NOMO-1 treated with DMSO at 0.1 percent for 48 hours (cell line): ENCODE measurements around the gene PRR18.
A peak's percentile ranks its signal among the peaks of the same experiment; 100 is the strongest.

Experiments used
- DNase-seq: peaks from one replicate; lab custom pipeline; 2025; ENCODE audit not compliant: unreplicated experiment; lab: John Stamatoyannopoulos, UW

PRR18 gene

DNA sequence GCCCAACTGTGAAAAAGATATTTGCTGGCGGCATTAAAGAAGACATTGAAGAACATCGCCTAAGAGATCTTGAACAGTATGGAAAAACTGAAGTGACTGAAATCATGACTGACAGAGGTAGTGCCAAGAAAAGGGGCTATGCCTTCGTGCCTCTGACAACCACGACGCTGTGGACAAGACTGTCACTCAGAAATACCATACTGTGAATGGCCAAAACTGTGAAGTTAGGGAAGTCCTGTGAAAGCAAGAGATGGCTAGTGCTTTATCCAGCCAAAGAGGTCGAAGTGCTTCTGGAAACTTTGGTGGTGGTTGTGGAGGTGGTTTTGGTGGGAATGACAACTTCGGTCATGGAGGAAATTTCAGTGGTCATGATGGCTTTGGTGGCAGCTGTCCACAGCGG lies 26.7 kb upstream of the PRR18 start:
- DNase-seq, result no peak

DNA sequence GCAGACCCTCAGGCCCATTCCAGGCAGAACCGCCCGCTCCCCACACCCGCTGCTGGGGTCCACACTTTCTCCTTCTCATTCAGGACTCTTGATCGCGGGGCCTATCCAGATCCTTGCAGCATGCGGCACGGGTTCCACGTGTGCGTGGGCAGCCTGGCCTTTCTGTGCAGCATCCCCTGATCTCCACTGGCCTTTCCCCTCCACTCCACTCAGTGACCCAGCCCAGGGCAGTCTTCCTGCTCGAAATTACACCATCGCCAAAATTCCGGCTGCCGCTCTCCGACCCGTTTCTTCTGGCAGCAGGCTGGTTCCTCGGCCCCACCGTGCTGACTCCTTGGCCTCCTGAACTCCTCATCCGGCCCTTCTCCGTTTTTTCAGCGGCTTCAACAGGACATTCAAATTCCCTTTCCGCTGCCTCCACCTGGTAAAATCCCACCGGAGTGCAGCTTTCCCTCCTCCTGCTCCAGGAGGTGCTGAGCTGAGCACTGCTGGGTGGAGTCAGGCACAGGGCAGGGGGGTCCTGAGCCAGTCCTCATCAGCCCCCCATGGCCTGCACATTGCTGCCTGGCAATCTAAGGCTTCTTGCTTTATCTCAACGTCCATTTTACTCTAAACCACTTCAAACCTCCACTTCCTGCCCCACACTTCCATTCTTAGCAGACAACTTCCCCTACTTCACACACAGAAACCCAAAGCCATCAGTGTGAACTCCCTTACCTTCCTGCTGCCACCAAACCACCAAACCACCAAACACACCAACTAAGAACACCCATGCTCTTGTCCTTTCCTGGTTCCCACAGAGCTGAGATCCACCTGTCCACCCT lies 25.2 kb upstream of the PRR18 start:
- DNase-seq, result peak; percentile 50

DNA sequence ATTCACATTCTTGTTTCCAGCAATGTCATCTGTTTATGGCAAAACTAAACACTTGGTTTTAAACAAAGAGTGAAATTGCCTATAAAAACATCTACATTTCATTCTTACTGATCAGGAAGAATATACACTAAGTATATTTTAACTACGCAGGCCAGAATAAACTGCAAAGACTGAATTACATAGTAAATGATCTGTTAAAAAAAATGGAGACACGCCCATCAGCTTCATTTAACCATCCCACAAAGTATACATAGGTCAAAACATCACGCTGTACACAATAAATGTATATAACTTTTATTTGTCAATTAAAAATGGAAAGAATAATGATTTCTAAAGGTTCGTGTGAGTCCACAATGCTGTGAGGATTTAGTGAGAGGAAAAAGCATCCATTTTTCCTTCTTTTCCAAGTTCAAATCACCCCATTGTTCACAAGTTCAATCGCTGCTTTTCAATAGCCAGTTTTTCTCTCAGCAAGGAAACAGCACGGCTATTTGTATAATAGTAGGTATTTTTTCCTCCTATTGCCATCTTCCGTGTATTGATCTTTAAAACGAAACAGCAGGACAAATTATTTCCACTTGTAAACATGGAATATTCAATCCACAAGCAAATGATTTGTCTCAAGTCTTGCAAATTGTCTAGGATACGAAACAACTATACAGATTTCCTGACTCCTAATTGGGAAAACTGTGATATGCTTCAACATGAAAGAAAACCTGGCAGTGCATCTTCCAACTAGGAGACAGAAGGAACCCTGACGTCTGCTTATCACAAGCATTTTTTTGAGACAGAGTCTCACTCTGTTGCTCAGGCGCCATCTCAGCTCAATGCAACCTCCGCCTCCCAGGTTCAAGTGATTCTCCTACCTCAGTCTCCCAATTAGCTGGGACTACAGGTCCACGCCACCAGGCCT lies 23.6 kb upstream of the PRR18 start:
- DNase-seq, result no peak

DNA sequence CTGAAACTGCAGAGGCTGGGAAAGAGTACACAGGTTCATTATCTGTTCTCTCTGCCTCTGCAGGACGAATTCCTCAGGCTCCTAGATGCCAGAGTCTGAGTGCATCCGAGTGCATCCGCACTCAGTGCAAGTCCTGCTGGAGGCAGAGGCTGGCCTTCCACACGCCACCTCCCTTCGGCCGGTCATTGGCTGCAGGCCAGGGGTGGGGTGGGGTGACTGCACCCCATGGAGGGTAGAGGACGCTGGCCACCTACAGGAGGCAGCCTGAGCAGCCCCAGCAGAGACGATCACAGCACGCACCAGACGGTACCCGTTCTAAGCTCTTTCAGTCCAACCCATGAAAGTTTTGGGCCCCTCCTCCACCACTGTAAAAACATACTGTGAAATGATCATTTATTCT lies 22.4 kb upstream of the PRR18 start:
- no peak for DNase-seq

DNA sequence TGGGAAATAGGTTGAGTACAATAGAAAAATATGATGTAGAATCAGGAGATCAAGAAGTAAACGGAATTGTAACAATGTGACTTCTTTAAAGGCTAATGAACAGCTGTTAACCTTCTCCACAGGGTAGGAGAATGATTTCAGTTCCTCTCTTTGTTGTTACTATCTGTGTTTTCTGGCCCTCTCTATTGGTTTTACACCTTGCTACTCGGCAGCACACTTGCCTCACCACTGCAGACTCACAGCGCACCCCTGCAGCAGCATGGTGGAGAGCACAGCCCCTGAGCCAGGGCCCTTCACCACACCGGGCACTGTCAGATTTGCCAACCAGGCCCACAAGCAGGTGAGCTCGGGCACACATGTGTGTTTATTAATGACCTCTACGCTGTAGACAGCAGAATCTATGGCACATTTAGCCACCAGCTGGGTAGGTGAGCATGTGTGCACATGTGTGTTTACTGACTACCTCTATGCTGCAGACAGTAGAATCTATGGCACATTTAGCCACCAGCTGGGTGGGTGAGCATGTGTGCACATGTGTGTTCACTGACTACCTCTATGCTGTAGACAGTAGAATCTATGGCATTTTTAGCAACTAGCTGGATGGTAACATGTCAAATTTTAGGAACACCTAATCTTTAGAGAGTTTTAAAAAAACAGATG lies 17.3 kb upstream of the PRR18 start:
- DNase-seq, result no peak

DNA sequence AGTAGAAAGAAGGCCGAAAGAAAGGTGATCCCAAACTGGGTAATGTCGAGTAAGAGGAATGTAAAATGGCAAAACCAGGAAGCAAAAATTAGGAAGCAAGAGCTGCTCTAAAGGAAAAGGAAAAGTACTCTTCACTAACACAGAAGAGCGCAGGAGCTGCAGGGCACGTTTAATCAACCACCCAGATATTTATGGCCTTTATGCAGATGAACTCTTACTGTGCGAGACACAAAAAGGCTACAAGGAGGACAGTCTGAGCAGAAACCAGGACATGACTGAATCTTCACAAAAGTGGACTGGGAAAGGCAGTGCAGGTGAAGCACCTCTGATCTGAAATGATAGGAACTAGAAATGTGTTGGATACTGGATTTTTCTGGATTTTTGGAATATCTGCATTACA lies 15.2 kb upstream of the PRR18 start:
- no peak for DNase-seq

DNA sequence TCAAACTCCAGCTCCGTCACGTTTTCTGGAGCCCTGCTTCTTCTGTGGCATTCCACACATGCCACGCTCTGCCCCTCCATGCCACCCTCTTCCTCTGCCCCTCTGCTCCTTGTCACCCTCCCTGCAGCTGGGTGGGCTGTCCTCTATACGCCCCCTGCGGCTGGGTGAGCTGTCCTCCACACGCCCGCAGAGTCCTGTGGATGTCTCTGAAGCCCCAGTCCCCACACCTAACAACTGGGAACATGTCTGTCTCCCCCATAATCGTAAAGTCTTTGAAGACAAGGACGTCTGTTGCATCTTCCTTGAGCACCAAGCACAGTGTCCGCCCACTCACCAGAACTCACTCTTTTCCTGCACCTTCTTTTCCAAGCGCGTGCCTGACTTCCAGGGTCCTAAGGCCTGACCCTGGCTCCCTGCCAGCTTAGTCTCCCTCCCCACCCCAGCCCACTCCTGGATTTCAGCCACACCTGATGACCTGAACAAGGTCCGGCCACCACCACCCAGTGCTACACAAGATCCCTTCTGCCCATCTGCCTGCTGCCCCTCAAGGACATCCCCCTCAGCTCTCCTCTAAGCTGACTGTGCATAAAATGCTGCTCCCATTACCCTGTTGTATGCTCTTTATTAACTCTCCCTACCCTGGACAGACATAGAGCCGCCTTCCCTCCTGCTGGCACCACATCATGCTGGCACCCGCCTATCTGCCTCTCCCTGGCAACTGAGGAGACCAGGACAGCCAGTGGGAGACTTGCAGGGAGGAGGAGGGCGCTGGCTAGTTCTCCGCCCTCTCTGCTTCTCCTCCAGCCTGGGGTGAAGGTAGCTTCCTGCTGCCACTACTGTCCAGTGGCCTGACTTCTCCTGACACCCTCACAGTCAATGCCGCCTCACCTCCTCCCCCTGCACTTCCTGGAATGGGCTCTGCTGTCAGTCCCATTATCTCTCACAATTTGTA lies 10.7 kb upstream of the PRR18 start:
- DNase-seq, result no peak

DNA sequence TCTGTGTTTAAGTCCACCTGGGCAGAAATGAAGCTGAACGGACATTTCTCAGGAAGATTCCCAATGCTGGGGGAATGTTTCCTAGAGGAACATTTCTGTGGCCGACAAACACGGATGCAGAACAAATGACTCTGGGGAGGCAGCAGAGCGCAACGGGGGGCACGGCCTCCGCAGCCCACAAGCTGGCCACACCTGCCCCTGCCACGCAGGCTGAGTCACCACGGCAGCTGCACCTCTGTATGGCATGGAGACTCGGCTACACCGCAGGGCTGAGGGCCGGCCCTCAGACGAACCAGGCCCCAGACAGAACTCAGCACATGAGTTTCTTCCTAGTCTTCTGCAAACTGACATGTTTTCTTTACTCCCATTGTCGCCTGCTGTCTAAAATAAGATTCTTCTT lies 10.0 kb upstream of the PRR18 start:
- no peak for DNase-seq

DNA sequence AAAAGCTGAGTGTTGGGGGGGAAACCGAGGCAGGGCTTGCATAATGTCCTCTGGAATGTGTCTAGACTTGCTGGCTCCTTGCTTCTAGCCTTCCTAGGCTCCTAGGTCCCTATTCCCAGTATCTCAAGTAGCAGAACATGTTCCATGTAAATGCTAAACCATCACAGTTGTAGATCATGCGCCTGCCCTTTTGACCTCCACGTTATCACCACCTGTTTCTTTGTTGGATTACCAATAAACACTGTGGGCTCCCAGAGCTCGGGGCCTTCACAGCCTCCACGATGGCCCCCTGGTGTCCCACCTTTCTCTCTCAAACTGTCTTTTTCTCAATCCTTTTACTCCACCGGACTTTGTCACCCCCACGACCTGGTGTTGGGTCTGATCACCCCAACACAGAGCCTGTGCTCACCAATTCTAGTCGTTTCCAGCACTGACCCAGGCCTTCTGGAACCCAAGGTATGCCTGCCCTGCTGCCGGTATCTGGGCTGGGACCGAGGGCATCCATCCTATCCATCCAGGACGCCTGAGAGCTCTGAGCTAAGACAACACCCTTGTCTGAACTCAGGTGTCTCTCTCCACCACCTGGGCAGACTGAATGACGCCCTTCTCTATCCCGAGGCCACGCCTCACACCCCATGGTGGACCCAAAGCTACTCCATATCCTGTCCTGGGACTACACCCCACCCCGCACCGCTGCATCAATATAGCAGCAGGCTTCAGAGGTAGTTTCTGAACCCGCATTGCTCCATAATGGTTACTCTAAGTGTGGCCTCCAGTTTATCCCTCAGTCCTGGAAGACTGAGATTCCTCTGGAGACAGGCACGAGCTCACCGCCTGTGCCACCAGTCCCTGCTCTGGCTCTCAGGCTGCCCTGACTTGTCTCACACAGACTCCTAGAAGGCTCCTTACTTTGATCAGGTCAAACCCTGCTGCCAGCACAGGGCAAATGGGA lies 9.3 kb upstream of the PRR18 start:
- DNase-seq, result no peak

DNA sequence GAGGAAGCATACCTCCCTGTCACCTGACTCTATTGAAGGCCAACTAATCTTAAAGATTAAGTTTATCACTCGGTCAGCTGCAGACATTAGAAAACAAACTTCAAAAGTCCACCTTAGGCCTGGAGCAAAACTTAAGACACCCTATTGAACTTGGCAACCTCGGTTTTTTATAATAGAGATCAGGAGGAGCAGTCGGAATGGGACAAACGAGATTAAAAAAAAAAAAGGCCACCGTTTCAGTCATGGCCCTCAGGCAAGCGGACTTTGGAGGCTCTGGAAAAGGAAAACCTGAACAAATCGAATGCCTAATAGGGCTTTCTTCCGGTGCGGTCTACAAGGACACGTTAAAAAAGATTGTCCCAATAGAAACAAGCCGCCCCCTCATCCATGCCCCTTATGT lies 7.2 kb upstream of the PRR18 start:
- DNase-seq, result no peak

DNA sequence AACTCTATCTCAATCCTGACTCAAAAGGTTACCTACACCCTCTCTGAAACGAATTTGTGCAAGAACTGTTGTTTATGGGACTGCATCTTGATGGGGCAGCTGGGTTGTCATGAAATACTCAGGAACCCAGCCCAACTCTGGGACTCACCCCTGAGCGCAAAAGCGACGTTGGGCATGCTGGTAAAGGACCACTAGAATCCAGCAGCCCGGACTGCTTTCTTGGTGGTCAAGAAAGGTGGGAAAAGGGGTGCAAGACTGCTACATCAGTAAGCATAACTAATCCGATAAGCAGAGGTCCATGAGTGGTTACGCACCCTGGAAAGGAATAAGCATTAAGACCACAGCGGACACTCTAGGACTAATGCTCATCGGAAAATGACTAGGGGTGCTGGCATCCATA lies 6.3 kb upstream of the PRR18 start:
- DNase-seq, result no peak

DNA sequence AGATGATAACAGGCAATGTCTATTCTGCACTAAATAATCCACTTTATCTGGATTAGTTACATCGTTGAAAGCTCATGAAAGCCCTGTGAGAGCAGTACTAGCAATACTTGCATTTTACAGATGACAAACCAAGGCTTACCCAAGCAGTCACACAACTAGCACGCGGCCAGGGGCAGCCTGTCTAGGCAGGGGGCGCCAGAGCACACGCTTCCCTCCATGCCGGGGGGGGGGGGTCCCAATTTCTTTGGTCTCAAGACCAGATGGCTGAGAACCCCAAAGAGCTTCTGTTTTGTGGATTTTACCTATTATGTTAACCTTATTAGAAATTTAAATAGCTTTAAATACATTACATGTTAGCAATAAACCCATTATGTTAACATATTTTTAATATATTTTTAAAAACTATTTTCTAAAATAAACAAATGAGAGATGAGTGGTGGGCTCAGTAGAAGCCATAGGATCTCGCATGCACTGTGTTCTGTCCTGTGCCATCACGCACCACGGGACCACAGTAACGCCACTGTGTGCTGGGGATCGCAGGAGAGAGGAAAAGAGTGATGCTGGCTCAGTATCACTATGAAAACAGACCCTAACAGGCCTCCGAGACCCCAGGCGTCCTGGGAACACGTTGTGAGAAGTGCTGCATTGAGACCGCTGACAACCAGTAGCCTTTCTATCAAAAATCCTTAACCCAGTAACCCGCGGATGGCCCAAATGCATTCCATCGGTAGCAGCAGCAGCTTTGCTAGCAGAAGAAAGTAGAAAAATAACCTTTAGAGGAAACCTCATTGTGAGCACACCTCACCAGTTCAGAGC lies 5.3 kb upstream of the PRR18 start:
- no peak for DNase-seq

DNA sequence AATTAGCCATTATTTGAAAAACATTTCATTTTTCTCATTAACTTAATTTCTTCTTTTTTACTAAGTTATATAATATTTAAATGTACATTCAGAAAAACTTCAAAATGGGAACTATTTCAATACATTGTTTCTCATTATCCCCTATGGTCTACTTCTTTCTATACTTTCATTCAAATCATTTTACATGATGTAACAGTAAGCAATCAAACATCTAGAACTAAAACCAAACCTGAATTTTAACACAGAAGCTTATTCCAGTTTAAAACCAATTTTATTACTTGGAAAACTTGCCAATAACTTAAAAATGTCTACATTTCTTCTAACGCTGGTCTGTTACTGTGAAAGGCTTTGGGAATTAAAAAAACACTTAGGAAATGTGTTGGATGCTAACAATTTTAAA lies 4.6 kb upstream of the PRR18 start:
- no peak for DNase-seq

DNA sequence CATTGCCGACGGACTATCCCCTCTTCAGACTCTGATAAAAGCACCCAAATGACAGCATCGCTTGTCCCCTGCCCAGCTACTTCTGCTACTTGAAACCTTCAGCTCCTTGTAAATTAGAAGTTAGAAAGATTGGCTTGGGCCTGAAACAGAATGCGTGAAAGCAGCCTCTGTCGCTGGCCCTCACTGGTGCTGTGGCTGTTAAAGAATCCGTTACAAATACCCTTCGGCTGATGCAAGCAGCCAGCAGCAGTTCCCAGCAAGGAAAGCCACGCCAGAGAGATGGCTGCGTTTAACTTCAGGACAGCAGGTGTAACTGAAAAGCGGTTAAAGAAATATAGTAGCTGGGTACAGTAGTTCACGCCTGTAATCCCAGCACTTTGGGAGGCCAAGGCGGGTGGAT lies 2.4 kb upstream of the PRR18 start:
- DNase-seq, result no peak

DNA sequence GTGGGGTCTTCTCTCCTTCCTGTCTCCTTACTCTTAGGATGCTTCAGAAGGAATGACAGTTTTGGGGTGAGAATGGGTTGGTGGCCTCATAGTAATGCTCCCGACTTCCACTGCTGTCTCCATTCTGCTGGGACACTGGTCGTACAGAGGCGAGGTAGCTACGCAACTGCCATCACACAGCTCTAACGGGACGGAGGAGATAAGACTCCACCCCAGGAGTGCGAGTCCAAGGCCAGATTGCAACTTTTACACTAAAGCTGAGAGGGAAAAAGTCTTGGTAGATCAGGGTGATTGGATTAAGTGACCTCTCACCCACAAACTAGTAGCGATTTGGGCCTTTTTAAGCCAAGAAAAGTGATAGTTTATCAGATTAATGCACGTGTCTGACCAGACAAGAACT lies 1.8 kb upstream of the PRR18 start:
- no peak for DNase-seq

DNA sequence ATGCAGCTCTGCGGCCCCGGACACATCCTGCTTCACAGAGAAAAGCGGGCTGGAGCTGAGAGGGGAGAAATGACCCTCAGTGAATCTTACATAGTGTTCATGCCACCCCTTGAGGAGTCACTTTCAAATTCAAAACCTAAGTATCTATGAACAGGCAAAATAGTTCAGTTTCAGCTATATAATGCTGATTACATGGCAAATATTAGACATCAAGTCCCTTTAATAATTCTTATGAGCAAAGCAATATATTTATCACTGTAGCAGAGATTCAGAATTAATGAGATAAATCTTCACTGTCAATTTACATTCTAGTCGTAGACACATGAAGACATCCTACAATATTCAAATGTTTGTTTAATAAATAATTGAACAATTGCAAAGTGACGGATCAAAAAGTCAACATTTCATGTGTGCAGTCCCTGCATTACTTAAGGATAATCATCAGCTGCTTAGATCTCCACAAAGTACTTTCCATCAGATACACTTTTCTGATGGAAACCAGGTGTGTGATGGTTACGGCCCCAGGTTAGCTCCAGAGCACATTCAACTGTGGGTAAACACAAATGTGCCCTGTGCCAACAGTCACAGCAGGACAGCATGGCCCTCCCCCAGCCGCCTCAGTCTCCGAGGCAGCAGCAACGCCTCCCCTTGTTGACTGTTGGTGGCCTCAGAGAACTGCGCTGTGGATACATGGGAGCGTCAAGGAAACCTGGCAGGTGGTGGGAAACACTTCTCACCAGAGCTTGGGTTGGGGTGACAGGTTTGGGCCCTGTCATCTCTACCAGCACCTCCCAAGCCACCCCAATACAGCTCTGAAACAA lies 787 bp upstream of the PRR18 start:
- no peak for DNase-seq

DNA sequence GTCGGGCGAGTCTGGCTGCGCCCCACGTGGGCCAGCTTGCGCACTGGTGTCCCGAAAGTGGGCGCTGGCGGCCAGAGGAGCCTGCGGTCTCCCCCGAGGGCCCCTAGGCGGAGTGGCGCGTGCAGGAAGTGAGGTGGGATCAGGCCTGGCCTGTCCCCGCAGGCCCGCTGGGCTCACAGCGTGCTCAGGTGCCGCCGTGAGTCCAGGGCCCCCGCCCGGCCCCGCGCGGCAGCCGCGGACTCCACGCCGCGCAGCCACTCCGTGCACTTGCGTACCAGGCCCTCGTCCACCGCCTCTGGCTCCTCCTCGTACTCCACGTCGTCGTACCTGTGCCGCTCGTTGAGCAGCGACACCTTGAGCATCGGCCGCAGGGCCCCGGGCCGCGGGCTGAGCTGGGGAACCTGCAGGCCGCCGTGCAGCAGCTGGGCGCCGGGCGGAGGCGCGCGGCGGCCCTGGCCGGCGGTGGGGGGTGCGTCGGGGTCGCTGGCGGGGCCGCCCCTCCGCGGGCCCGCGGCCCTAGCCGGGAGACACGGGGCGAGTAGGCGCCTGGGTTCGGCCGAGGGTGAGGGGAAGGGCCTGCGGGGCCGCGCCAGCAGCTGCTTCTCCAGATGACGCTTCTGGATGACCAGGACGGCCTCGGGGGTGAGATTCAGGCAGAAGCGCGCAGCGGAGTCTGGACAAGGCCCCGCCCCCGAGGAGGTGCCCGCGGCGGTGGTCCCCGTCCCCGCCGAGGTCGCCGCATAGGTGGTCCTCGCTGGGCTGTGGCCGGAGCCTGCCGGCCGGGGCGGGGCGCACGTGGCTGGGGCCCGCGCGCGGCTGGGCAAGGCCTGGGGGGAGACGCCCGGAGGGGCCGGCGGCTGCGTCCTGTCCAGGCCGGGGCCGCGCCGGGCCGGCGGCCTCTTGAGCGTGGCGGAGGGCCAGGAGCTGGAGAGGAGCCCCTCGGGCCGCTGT lies 835 bp downstream of the PRR18 start:
- DNase-seq, result no peak
